Measurements from ENCODE around the gene METTL9.

The METTL9 gene

GRCh38 chr16:21617607-21618006, 18.2 kb downstream of the METTL9 start:
- no peak for TF ChIP-seq CTCF (IDR thresholded peaks at IDR 0.05; ENCODE audit: poor library complexity, severe bottlenecking)

GRCh38 chr16:21618281-21618680, 18.9 kb downstream of the METTL9 start:
- peaks cover 47% of the 10 kb centered on the region for H3K36me3 ChIP-seq (ENCODE audit: low read depth)
- H3K27ac ChIP-seq (ENCODE audit: poor library complexity, severe bottlenecking), result no peak overlapping the region
- ATAC-seq (ENCODE audit: low read depth), result no peak
- no peak overlapping the region for H3K4me3 ChIP-seq (ENCODE audit: severe bottlenecking)
- H3K4me1 ChIP-seq (ENCODE audit: insufficient read depth, poor library complexity, severe bottlenecking), result no peaks in the 10 kb centered on the region
- no peaks in the 10 kb centered on the region for H3K27me3 ChIP-seq (ENCODE audit: insufficient read depth, poor library complexity, severe bottlenecking)
- no peak for TF ChIP-seq CTCF (IDR thresholded peaks at IDR 0.05; ENCODE audit: poor library complexity, severe bottlenecking)
- no peak for DNase-seq (ENCODE audit: low spot score)
- no peaks in the 10 kb centered on the region for H3K9me3 ChIP-seq (ENCODE audit: severe bottlenecking)

More at GRCh38 chr16:21617607-21618006, 18.2 kb downstream of the METTL9 start:
- H3K4me3 ChIP-seq (ENCODE audit: severe bottlenecking), result no peak overlapping the region
- DNase-seq (ENCODE audit: low spot score) (no peak), ATAC-seq (ENCODE audit: low read depth) (no peak)
- H3K4me1 ChIP-seq (ENCODE audit: insufficient read depth, poor library complexity, severe bottlenecking), result no peaks in the 10 kb centered on the region
- no peaks in the 10 kb centered on the region for H3K9me3 ChIP-seq (ENCODE audit: severe bottlenecking)
- H3K36me3 ChIP-seq (ENCODE audit: low read depth), result peaks cover 44% of the 10 kb centered on the region
- H3K27ac ChIP-seq (ENCODE audit: poor library complexity, severe bottlenecking), result no peak overlapping the region
- H3K27me3 ChIP-seq (ENCODE audit: insufficient read depth, poor library complexity, severe bottlenecking), result no peaks in the 10 kb centered on the region

GRCh38 chr16:21619765-21620425, 20.5 kb downstream of the METTL9 start:
- Histone ChIP-seq H3K9me3 (ENCODE audit: severe bottlenecking) (no peaks in the 10 kb centered on the region), H3K27me3 (ENCODE audit: insufficient read depth, poor library complexity, severe bottlenecking) (no peaks in the 10 kb centered on the region), H3K4me1 (ENCODE audit: insufficient read depth, poor library complexity, severe bottlenecking) (no peaks in the 10 kb centered on the region), H3K4me3 (ENCODE audit: severe bottlenecking) (no peak overlapping the region), H3K36me3 (ENCODE audit: low read depth) (peaks cover 53% of the 10 kb centered on the region), H3K27ac (ENCODE audit: poor library complexity, severe bottlenecking) (no peak overlapping the region)
- no peak for DNase-seq (ENCODE audit: low spot score)
- no peak for TF ChIP-seq CTCF (IDR thresholded peaks at IDR 0.05; ENCODE audit: poor library complexity, severe bottlenecking)
- no peak for ATAC-seq (ENCODE audit: low read depth)

- Histone ChIP-seq H3K27ac (ENCODE audit: poor library complexity, severe bottlenecking) (no peak overlapping the region), H3K4me3 (ENCODE audit: severe bottlenecking) (no peak overlapping the region), H3K9me3 (ENCODE audit: severe bottlenecking) (no peaks in the 10 kb centered on the region), H3K36me3 (ENCODE audit: low read depth) (peaks cover 59% of the 10 kb centered on the region), H3K4me1 (ENCODE audit: insufficient read depth, poor library complexity, severe bottlenecking) (peaks cover 3% of the 10 kb centered on the region), H3K27me3 (ENCODE audit: insufficient read depth, poor library complexity, severe bottlenecking) (no peaks in the 10 kb centered on the region)
- DNase-seq (ENCODE audit: low spot score), result no peak
- no peak for ATAC-seq (ENCODE audit: low read depth)
- no peak for TF ChIP-seq CTCF (IDR thresholded peaks at IDR 0.05; ENCODE audit: poor library complexity, severe bottlenecking)
These were observed 21.2 kb downstream of the METTL9 start for GRCh38 chr16:21620592-21620991.

GRCh38 chr16:21622545-21622944, 23.2 kb downstream of the METTL9 start:
- no peak overlapping the region for H3K4me3 ChIP-seq (ENCODE audit: severe bottlenecking)
- TF ChIP-seq CTCF (IDR thresholded peaks at IDR 0.05; ENCODE audit: poor library complexity, severe bottlenecking), result no peak
- no peak for DNase-seq (ENCODE audit: low spot score)
- peaks cover 19% of the 10 kb centered on the region for H3K4me1 ChIP-seq (ENCODE audit: insufficient read depth, poor library complexity, severe bottlenecking)
- H3K27me3 ChIP-seq (ENCODE audit: insufficient read depth, poor library complexity, severe bottlenecking), result no peaks in the 10 kb centered on the region
- H3K36me3 ChIP-seq (ENCODE audit: low read depth), result peaks cover 60% of the 10 kb centered on the region
- no peaks in the 10 kb centered on the region for H3K9me3 ChIP-seq (ENCODE audit: severe bottlenecking)
- no peak for ATAC-seq (ENCODE audit: low read depth)
- H3K27ac ChIP-seq (ENCODE audit: poor library complexity, severe bottlenecking), result no peak overlapping the region

All from RWPE2 (cell line).